Endothelial cell of hepatic sinusoid (primary cell): ENCODE measurements around the gene IL1R2.
"Not testable (repeated sequence)": the region's sequence is repeated elsewhere in the genome, so short reads cannot be mapped to it uniquely, and the experiment has no call there.

Source experiments
- in situ Hi-C: cut with HindIII; loops from 2 replicates; pipeline ENCODE4 v1.10.0; 2017; ENCODE audit warnings: low sequenced_read_pairs

Gene IL1R2

DNA sequence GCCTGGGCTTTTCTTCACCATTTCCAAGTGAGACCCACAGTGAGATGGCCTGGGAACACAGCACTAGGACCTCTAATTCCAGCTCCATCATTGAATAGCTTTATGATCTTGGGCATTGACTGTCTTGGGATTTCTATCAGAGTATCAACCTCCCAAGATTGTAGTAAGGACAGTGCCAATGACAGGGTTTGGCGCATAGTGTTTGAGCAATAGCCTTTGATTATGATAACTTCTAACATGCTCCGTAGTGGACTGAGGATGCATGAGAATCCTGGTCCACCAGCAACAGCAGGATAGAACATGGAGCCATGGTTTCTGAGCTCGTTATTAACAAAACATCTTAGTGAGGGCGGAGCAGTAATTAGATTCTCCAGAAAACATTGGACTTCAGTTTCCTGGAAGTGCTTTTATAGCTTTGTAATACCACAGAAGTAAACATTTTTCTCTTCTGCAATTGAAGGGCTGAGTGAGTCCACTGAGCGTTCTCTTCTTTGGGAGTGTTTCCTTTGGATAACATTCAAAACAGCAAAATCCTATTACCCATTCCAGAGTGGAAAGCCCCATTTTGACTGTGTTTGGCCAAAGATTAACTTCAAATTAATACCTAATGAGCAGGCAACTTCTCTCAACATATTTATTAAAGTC, 63.7 kb downstream of the IL1R2 start:
- in situ Hi-C loops = no loop called here

DNA sequence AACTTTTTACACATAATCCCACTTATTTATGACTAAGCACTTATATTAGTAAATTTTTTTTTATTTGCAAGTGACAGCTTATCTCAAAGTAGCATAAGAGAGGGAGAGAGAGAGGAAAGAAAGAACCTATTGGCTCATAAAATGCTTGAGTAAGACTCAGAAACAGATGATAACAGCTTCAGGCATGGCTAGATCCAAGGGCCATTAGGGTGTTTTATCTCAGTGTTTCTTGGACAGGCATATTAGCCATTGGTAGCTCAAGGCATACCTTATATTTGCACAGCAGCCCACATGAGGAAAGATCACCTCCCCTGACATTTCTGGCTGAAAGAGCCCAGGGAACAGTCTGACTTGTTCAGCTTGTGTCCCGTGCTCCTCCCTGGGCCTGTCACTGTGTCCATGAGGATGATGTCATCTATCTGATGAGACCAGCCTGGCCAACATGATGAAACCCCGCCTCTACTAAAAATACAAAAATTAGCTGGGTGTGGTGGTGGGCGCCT, 64.4 kb downstream of the IL1R2 start:
- in situ Hi-C loops = no loop called here

DNA sequence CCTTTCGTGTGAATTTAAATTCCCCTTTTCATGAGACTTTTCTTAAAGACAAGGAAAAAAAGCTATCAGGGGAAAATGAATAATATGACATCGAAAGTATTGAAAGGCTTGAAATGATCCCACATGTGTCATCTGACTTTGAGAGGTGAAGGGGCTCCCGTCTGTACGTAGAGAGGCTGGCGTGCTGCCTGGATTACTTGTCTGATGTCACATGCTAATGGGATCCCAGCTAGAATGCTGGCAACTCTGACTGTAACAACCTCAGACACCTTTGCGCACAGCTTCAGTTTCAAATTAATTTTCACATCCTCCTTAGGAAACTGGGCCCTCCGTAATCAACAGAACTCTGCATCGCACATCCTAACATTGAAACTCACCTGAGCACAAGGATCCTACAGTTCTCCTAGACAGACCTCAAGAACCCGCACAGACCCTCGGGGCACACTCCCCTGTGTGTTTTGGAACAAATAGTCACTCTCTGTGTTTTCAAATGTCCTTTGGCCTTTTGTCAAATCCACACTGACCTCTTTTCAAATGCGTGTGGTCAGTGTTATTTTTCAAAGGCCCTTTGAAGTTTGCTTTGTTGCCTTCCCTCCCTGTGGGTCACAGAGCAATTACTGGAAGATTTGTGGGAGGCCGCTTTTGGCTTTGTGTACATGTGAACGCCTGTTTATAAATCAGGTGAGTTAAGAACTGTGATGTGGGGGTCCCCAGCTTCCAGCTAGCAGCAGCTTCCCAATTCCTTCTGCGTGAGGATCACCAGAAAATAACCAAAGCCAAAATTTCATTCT, 65.9 kb downstream of the IL1R2 start:
- in situ Hi-C loops = no loop called here

DNA sequence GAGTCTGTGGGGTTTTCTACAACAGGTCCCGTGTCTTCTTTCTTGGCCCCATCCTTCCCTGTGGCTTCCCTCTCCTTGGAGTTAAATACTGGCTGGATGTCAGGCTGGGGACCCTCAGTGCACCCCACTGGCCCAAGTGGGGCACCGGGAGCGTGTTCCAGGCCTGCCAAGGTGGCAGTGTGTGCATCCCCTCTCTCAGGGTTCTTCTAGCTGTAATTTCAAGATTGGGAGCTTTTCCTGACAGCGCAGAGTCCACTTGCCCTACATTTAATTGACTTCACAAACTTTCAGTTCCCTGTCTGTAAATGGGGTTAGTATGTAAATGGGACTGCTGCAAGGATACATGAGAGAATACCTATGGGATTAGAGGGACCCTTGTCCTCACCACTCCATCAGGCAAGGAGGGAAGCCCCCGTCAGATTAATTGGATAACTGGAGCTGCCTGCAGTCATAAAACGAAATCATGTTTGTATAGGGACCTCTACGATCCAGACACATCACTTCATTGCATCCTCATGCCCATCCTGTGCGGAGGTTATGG, 66.6 kb downstream of the IL1R2 start:
- in situ Hi-C loops = no loop called here

DNA sequence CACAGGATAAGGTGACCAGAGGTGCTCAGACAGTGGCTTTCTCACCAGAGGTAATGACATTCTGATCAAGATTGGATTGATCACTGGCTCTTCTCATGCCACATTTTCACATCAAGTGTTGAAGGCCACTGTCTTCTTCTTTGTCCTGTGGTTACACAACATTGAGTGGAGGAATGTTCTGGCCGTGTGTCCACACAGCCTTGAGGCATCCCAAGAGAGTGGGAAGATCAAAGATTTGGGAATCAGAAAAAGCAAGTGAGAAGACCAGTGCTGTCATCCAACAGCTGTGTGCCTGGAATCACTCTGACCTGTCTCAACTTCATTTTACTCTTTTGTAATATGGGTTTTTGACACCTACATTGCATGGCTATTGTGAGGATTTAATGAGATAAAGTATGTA, 67.4 kb downstream of the IL1R2 start:
- in situ Hi-C loops = no loop called here

DNA sequence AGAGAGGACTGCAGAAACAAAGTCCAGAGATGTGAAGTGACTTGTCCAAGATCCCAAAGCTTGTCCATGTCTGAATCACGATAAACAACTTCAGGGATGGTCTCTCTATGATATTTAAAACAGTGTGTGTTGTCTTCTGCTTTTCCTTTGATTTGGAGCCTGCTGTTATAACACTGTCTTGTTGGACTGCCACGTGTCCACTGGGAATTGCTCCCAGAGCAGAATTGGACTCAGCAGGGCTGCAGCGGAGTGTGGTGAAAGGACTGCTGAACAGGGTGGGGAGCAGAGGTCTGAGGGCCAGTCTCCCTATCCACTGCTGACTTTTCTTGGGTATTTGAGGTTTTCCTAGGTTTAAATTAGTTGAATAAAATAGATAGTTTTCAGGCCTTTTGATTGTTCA, 68.3 kb downstream of the IL1R2 start:
- in situ Hi-C loops = no loop called here

DNA sequence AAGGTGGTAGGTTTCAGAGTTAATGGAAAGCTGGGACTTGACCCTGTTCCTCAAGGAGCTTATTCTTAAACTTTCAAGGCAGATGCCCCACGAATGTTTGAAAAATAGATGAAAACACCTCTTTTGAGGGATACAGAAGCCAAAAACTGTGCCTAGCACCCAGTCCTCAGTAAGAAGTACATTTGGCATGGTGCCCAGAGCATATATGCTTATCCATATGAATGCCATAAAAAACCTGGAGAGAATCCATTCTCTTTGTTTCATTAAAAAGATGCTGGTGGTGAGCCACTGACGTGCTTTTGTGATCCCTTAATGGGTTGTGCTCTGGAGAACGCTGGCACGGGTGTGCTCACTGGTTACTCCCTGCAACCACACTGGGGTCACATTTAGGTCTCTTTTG, 69.0 kb downstream of the IL1R2 start:
- in situ Hi-C loops = no loop called here

DNA sequence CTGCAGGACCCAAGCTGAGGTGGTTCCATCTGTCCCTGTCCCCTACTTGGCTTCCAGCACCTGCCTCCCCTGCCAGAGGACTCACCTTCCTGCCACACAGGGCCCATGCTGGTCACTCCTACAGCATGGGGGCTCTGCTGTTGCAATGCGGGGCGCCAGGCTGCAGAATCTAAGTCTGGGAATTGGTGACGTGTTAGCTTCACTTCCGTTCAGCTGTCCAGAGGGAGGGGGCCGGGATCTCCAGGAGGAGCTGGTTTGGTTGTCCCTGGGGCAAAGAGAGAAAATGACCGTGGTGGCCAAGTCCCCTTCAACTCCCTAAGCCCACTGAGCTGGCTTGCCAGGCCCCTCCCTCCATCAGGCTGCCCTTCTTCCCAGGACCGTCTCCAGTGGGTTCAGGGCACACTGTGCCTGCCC, 69.5 kb downstream of the IL1R2 start:
- in situ Hi-C loops = no loop called here

DNA sequence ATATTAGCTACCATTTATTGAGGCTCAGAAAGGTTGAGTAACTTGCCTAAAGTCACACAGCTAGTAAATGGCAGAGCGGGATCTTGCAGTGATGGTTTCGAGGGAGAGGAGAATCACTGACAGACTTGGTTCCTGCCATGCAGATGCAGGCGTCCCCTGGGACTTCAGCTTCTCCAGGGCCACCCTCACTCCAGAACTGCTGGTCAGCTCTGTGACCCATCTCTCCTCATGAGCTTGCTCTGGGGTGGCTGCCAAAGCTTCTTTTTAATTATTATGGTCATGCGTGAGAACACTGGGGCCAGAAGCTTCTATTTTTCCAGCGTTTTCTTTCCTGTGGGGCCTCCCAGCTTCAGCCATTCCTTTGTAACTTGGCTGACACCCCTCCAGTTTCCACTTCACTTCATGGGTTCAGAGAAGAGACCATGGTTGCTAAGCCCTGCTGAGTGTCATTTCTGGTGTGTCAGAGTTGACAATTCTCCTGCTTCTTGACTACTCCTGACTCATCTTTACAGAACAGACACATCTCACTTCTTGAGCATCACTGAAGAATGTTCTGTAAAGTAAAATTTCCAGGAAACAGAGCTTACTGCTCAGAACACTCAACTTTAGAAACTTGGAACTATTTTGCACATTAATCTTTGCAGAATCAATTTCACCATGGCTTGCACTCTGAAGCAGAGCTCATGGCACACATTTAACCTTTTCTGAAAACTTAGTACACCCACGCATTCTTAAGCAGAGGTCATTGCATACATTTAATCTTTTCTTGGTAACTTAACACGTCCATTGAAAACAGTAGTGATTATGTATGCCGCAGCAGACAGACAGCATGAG, 70.4 kb downstream of the IL1R2 start:
- in situ Hi-C loops = no loop called here

DNA sequence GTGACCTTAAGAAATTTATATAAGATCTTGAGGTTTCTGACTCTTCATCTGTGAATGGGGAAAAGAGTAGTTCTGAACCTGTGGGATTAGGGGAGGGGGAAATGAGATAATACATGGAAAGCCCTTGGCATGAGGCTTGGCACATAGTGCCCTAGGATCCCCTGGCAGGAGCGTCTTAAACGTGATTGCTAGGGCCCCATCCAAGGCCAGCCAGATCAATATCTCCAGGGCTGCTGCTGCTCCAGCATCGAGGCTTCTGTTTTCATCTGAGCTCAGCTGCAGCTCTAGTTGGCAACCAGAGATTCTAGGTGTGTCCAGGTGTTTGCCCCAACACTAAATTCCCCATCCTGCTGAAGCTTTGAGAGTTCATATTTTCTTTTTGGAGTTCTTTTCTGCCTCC, 71.0 kb downstream of the IL1R2 start:
- in situ Hi-C loops = no loop called here

DNA sequence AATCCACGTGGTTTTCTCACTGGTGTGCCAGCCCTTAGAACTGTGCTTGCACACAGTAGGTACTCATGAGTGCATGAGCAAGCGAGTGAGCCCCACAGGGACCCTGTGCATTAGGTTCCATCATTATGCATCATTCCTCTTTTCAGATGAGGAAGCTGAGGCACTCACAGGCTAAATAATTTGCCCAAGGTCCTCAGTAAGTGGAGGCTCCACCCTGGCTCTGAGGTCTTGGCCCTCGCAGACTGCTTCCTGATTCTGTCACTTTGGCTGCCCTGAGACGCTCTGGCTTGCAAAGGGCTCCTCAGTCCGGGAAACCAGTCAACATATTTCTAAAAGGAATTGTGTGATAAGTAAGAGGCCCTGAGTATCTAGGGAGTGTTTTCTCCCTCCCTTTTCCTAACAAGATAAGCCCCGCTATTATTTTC, 71.7 kb downstream of the IL1R2 start:
- in situ Hi-C loops = no loop called here

DNA sequence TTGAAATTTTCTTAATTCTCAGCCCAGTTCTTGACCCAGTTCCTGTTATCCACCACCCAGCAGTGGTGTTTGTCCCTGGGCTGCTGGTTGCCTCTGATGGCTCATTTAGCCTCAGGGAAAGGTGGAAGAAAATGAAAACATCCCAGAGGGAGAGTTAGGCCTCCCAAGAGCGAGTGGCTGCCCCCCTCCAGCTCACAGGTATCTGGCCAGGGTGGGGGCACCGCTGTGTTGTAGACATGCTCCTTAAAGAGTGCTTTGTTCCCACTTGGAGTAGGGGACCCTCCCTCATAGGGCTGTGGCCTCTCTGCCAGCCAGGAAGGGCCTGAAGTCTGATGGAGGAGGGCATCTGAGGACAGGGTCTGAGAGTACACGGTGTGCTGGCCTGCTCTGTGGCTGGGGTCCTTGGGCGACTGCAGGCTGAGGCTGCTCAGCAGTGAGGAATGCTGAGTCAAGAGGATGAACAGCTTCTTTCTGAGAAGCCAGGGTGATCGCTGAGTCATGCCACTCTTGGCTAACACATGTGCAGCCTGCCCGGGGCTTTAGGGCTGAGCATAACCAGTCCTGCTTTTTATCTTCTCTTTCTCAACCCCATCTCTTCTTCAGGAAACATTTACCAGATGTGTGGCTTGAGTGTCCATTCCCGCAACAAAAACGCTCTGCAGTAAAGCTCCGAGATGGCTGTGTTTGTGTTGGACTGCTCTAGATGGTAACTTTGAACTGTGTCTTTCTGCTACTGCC, 72.3 kb downstream of the IL1R2 start:
- in situ Hi-C loops = no loop called here

DNA sequence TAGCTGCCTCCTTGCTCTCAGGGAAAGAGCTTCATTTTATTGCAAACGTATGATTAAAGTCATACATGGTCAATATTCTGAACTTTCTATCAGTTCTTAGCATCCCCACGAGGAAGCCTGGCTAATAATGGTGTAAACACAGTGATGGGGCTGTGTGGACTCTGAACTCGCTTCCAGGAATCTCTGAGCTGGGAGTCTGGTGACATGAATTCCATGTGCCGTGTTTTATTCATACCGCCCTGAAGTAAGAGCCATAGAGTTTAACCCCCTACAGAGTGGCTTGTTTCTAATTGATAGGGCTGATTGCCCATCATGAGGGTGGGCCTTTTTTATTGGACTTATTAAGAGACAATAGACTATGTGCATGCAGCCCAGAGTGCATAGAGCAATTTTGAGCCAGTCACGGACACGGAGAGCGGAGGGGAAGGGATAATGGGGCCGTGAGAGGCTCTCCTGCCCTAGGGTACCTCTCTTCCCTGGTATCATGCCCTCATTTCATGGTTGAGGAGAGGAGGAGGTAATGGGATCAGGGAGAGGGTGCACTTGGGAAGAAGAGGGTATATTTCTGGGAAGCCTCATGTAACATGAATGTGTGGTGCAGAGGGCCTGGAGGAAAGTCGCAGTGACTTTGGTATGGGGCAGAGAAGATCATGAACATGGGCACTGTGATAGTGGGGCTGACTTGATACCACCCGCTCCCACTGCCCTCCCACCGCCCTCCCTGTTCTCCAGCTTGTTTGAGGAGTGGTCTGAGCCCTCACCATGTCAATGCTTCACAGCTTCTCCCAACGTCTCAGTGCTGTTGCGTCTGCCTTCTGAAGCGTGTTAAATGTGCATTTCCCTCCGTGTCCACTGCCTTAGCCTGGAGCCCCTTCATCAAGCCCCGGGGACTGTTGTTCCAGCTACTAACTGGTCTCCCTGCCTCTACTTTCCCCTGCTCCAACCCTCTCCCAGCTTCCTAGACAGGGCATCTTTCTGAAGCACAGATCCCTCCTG, 73.2 kb downstream of the IL1R2 start:
- in situ Hi-C loops = no loop called here

DNA sequence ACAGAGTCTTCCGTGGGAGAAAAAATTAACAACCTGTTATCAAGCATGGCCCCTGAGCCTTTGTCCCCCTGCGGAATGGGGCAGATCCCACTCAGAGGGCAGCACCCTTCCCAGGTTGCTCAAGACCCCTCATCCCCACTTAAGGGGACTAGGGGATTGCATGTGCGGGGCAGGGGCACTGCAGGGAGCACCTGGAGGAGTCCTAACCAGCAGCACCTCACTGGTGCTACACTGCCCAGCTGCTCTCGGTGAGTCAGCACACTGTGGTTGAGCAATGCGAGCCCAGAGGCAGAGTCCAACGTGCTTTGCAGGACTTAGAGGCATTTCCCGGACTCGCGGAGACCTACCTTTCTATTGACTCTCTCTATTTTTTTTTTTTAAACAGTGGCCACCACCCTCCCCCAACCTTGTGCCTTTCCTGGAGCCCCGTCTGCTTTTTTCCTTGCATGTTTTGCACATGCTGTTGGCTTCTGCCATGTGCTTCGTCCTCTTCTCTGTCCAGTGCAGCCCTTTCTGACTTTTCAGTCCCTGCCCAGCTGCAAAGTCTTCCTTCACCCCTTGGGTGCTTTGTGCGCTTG, 74.0 kb downstream of the IL1R2 start:
- in situ Hi-C loops = no loop called here

DNA sequence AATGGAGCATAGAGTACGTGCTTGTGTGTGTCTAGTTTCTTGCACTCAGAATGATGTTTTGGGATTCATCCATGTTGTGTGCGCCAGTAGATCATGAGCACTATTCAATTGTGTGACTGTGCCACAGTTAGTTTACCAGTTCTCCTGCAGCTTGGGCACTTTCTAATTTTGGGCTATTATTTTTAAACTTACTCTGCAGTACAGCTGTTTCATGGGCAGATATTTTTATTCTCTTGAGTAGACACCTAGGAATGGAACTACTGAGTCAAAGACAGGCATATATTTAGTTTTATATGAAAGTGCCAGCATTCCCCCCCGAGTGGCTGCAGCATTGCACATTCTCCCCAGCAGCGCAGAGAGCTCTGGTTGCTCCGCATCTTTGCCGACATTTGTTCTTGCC, 74.8 kb downstream of the IL1R2 start:
- in situ Hi-C loops = no loop called here

DNA sequence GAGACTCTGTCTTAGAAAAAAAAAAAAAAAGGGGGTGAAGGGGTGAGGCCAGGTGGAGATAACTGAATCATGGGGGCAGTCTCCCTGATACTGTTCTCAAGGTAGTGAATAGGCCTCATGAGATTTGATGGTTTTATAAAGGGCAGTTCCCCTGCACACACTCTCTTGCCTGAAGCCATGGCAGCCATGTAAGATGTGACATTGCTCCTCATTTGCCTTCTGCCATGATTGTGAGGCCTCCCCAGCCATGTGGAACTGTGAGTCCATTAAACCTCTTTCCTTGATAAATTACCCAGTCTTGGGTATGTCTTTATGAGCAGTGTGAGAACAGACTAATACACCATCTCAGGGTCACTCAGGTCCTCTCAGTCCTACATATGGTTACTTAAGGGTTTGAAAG, 76.4 kb downstream of the IL1R2 start:
- in situ Hi-C loops = not testable (repeated sequence)

DNA sequence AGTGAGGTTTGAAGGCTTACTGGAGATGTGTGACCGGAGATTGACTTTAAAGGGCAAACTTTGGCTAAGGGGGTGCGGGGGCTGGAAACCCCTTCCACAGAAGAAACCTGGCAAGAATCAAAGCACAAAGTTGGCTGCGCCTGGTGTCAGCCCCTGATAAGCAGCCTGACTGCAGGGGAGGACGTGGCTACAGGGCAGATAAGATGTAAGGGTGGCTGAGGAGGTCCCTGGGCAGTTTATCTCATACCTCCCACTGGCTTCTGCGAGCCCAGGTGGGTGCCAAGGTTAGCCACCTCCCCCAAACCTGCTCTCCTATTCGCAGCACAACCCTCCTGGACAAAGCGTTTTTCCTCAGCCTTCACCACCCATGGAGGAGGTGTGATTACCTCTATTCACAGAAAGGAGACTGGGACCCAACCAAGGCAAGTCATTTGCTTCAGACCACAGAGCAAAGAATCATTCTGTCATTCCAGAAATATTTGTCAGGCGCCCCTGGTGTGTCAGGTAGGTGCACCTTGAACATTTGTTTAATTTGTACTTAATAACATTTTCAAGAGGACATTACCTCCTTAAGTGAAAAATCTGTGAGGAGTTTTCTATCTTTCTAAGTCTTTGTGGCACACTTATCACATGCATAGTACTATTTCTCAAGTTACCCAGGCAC, 77.7 kb downstream of the IL1R2 start:
- in situ Hi-C loops = no loop called here

DNA sequence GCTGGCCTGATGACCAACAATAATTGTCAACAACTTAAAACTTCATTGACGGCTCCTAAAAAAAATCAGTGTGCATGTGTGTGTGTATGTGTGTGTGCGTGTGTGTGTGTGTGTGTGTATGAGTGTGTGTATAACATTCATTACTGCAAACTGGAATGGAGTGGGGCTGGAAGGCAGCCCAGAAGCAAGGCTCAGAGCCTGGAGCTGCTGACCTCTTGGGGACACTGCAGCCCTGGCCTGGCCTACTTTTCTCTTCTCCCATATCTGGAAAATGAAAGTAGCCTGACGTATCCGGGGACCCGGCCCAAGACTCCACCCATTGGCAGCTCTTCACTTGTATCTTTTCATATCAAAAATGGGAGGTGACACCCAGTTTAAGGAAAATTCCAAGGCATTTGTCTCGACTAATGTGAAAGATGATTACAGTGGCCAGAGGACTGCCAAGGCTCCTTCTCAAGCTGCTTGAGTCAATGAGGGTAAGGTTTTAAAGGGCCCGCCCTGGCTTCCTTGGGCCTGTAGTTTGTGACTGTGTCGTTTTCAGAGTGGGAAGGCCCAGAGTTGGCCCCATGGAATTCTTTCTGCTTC, 78.4 kb downstream of the IL1R2 start:
- in situ Hi-C loops = no loop called here
